ENCODE results near the gene BAG1.

BAG1 gene

DNA sequence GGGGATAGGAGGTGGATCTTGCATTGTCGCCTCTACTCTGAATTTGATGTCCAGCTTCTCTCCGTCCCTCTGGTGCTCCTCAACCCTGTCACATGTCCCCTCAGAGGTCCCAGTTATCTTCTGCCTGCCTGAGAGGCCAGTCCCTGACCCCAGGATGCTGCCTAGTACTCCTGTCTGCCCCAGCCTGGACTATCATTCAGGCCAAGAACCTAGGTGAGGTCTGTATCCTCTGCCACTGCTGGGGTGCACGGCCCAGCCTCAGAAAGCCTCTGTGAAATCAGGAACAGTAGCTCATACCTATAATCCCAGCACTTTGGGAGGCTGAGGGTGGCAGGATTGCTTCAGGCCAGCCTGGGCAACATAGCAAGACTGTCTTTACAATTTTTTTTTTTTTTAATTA lies 15.9 kb downstream of the BAG1 start:
- TF ChIP-seq CTCF (IDR thresholded peaks at IDR 0.05; ENCODE audit: low read depth, low read length), result no peak
- no peak for DNase-seq (ENCODE audit: low read depth in 2 of 2)
- no peak overlapping the region for H3K4me3 ChIP-seq (replicated peaks in 1 of 2; ENCODE audit: low read depth in 2 of 2, low read length in 2 of 2)

DNA sequence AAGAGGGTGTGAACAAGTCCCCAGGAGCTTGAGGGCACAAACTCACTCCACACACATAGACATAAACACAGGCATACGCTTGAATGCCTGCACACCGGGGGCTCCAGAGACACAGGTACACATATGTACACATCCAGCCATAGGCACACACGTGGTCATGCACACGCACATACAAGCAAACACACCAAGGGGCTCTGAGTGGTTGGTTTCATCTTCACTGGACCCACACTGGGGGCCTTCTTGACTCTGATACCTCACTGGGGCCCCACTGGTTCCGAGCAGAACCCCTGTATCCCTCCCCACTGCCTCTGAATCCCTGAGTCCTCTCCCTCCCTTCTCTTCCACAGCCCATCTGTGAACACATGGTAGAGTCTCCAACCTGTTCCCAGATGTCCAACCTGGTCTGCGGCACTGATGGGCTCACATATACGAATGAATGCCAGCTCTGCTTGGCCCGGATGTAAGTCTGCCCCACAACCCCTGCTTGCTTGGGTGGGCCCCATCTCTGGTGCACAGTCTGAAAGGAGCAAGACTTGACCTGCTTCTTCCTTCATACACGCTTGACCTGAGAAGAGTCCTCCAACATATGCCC lies 18.1 kb downstream of the BAG1 start:
- H3K4me3 ChIP-seq (replicated peaks in 1 of 2; ENCODE audit: low read depth in 2 of 2, low read length in 2 of 2), result no peak overlapping the region
- TF ChIP-seq CTCF (IDR thresholded peaks at IDR 0.05; ENCODE audit: low read depth, low read length), result no peak
- no peak for DNase-seq (ENCODE audit: low read depth in 2 of 2)

DNA sequence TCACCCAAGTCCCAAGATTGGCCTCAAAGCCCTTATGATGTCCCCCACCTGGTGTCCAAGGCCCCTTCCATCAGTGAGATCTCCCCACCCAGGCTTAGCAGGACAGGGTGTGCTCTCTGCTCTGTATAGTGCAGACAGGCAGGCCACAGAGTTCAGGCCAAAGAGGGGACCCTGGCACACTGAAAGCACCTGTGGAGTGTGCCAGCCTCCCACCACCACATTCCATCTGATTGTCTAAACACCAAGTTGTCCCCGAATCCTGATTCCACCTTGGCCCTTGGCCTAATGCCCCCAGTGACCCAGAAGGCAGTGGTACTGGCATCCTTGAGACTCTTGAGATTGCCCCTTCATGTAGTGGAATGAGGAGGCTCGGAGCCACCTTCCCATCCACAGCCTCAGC lies 19.2 kb downstream of the BAG1 start:
- TF ChIP-seq CTCF (IDR thresholded peaks at IDR 0.05; ENCODE audit: low read depth, low read length), result no peak
- no peak overlapping the region for H3K4me3 ChIP-seq (replicated peaks in 1 of 2; ENCODE audit: low read depth in 2 of 2, low read length in 2 of 2)
- no peak for DNase-seq (ENCODE audit: low read depth in 2 of 2)

DNA sequence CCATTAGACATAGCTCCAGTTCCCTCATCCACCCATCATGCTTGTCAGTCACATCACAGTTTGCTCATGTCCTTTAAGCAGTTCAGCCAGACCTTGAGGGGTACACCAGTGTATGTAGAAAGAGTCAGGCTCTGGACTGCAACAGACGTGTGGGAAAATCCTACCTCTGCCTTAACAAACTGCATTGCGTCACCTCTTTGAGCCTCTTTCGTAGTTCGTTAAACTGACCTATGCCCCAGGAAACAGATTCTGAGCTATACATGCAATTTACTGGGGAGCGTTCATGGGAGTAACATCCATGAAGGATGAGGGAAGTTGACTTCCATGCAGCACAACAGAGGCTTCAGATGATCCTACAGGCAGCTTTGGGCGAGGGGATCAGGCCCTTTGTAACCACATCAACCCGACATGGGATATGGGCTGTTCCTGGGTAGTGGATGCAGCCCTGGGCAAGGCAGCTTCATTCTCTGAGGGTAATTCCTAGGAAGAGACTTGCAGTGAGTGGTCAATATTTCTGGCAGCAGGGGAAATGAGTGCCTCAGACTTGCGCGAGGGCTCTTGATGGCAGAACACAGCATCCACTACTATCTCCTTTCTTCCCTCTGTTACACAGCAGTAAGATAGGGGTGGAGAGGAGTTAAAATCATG lies 20.2 kb downstream of the BAG1 start:
- H3K4me3 ChIP-seq (replicated peaks in 1 of 2; ENCODE audit: low read depth in 2 of 2, low read length in 2 of 2), result no peak overlapping the region
- no peak for DNase-seq (ENCODE audit: low read depth in 2 of 2)
- no peak for TF ChIP-seq CTCF (IDR thresholded peaks at IDR 0.05; ENCODE audit: low read depth, low read length)

GRCh38 chr9:33242609-33243134 lies 21.8 kb downstream of the BAG1 start:
- no peak overlapping the region for H3K4me3 ChIP-seq (replicated peaks in 1 of 2; ENCODE audit: low read depth in 2 of 2, low read length in 2 of 2)
- no peak for DNase-seq (ENCODE audit: low read depth in 2 of 2)
- no peak for TF ChIP-seq CTCF (IDR thresholded peaks at IDR 0.05; ENCODE audit: low read depth, low read length)

DNA sequence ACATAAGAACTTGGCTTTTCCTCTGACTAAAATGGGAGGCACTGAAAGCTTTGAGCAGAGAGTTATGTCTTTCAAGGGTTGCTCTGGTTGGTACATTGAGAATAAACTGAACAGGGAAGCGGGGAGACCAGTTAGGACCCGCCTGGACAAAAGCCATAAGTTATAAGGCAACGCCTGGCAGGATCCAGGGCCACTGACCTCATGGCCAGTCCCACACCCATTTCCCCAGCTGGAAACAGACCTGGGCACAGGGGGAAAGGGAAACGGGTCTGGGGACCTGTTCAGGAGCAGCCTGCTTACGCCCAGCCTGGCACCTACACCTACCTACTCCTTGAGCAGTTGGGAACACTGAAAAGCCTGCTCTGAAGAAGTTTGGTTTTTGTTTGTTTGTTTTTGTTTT lies 23.2 kb downstream of the BAG1 start:
- no peak for DNase-seq (ENCODE audit: low read depth in 2 of 2)
- H3K4me3 ChIP-seq (replicated peaks in 1 of 2; ENCODE audit: low read depth in 2 of 2, low read length in 2 of 2), result no peak overlapping the region
- no peak for TF ChIP-seq CTCF (IDR thresholded peaks at IDR 0.05; ENCODE audit: low read depth, low read length)

Measured in cardiac fibroblast (primary cell).